GM18870 (cell line): ENCODE measurements around the gene TP53BP2.

Experiments
- ATAC-seq: cut with Tn5 transposase; IDR thresholded peaks from one replicate; pipeline ENCODE4 v1.9.1; 2021; ENCODE audit warnings: moderate library complexity; ENCODE audit not compliant: unreplicated experiment

Gene TP53BP2

GRCh38 chr1:223770621-223771315 lies 75.0 kb downstream of the TP53BP2 start:
- ATAC-seq: no peak

- no peak for ATAC-seq
Observed at GRCh38 chr1:223765719-223766340, 79.9 kb downstream of the TP53BP2 start.

GRCh38 chr1:223765036-223765718 lies 80.6 kb downstream of the TP53BP2 start:
- ATAC-seq: no peak

- no peak for ATAC-seq
Observed at GRCh38 chr1:223763881-223764280, 81.9 kb downstream of the TP53BP2 start.

- ATAC-seq: no peak
Observed at GRCh38 chr1:223763251-223763650, 82.5 kb downstream of the TP53BP2 start.

- ATAC-seq: no peak
Observed at GRCh38 chr1:223761411-223761810, 84.3 kb downstream of the TP53BP2 start.

GRCh38 chr1:223760833-223761232 lies 84.9 kb downstream of the TP53BP2 start:
- ATAC-seq: no peak

GRCh38 chr1:223759273-223759672 lies 86.5 kb downstream of the TP53BP2 start:
- ATAC-seq: no peak

- ATAC-seq: no peak
Observed at GRCh38 chr1:223758734-223759133, 87.0 kb downstream of the TP53BP2 start.

- ATAC-seq: no peak
Observed at GRCh38 chr1:223756806-223757700, 88.7 kb downstream of the TP53BP2 start.

- ATAC-seq: no peak
Observed at GRCh38 chr1:223755992-223756775, 89.6 kb downstream of the TP53BP2 start.

GRCh38 chr1:223755432-223755792 lies 90.3 kb downstream of the TP53BP2 start:
- ATAC-seq: no peak

GRCh38 chr1:223754681-223755431 lies 90.9 kb downstream of the TP53BP2 start:
- no peak for ATAC-seq

GRCh38 chr1:223752721-223753515 lies 92.8 kb downstream of the TP53BP2 start:
- no peak for ATAC-seq

- ATAC-seq: no peak
Observed at GRCh38 chr1:223751696-223752095, 94.1 kb downstream of the TP53BP2 start.

GRCh38 chr1:223750730-223751570 lies 94.8 kb downstream of the TP53BP2 start:
- no peak for ATAC-seq

- ATAC-seq: no peak
Observed at GRCh38 chr1:223748773-223749733, 96.7 kb downstream of the TP53BP2 start.
